LNCaP clone FGC (cell line): Measurements from ENCODE around the gene CCDC146.
"Not testable (repeated sequence)": the region's sequence is repeated elsewhere in the genome, so short reads cannot be mapped to it uniquely, and the experiment has no call there.

ENCODE experiments used
- DNase-seq: peaks from one replicate; pipeline ENCODE4 v3.0.0-alpha.2; 2011; ENCODE audit warnings: low read depth
- H3K4me3 ChIP-seq: 2 replicates; pipeline ENCODE4 v1.5.1; 2011; ENCODE audit warnings: mild to moderate bottlenecking, low read depth, low read length, control low read depth
- CTCF ChIP-seq: IDR thresholded peaks from 2 replicates; pipeline ENCODE4 v1.5.1; 2012; ENCODE audit warnings: mild to moderate bottlenecking; ENCODE audit not compliant: control insufficient read depth, insufficient read depth; ENCODE audit errors: extremely low read depth

CCDC146 gene

GRCh38 chr7:77178024-77178423 is 55.6 kb downstream of the CCDC146 start:
- not testable (repeated sequence) for H3K4me3 ChIP-seq, DNase-seq

- no peak overlapping the region for H3K4me3 ChIP-seq
These were observed 58.7 kb downstream of the CCDC146 start for GRCh38 chr7:77181015-77181595.

GRCh38 chr7:77181734-77182133 is 59.3 kb downstream of the CCDC146 start:
- no peak for TF ChIP-seq CTCF
- no peak for DNase-seq
- H3K4me3 ChIP-seq: no peak overlapping the region

More at GRCh38 chr7:77181015-77181595, 58.7 kb downstream of the CCDC146 start:
- no peak for DNase-seq
- no peak for TF ChIP-seq CTCF

GRCh38 chr7:77182261-77182660 is 59.8 kb downstream of the CCDC146 start:
- TF ChIP-seq CTCF: no peak
- no peak overlapping the region for H3K4me3 ChIP-seq
- DNase-seq: no peak

- H3K4me3 ChIP-seq: no peak overlapping the region
- TF ChIP-seq CTCF: no peak
- no peak for DNase-seq
These were observed 62.0 kb downstream of the CCDC146 start for GRCh38 chr7:77184463-77184862.

- TF ChIP-seq CTCF: no peak
- no peak overlapping the region for H3K4me3 ChIP-seq
- DNase-seq: no peak
These were observed 62.6 kb downstream of the CCDC146 start for GRCh38 chr7:77184990-77185389.

- no peak for DNase-seq
- no peak overlapping the region for H3K4me3 ChIP-seq
- TF ChIP-seq CTCF: no peak
These were observed 63.5 kb downstream of the CCDC146 start for GRCh38 chr7:77185866-77186265.
